Stimulated activated effector memory CD8-positive, alpha-beta T cell treated with anti-CD3 and anti-CD28 coated beads, Interleukin-12 subunit alpha, Interleukin-12 subunit beta, amount 100 ng/mL, for 72 hours (primary cell): ENCODE measurements around the gene CCDC85C.

Source experiments
- ATAC-seq: fragments of 150-1000 bp; cut with Tn5 transposase; 2 replicates; pipeline ENCODE4 v1.10.0; 2021
- DNase-seq, 2 donors: peaks; one replicate each; pipeline ENCODE4 v3.0.0; 2021 to 2022; ENCODE audit warnings: low spot score in 2 of 2
- H3K27ac Mint-ChIP-seq: one replicate; pipeline ENCODE4 v1.8.0; 2022; ENCODE audit warnings: mild to moderate bottlenecking, mixed read lengths
- H3K36me3 Mint-ChIP-seq: one replicate; pipeline ENCODE4 v1.8.0; 2022; ENCODE audit warnings: mild to moderate bottlenecking, mixed read lengths
- H3K4me1 Mint-ChIP-seq: one replicate; pipeline ENCODE4 v1.8.0; 2022; ENCODE audit warnings: mixed read lengths
- H3K4me3 Mint-ChIP-seq: one replicate; pipeline ENCODE4 v1.8.0; 2022; ENCODE audit warnings: mild to moderate bottlenecking, mixed read lengths
- H3K9me3 Mint-ChIP-seq: one replicate; pipeline ENCODE4 v1.8.0; 2022; ENCODE audit warnings: mixed read lengths

Gene CCDC85C

DNA sequence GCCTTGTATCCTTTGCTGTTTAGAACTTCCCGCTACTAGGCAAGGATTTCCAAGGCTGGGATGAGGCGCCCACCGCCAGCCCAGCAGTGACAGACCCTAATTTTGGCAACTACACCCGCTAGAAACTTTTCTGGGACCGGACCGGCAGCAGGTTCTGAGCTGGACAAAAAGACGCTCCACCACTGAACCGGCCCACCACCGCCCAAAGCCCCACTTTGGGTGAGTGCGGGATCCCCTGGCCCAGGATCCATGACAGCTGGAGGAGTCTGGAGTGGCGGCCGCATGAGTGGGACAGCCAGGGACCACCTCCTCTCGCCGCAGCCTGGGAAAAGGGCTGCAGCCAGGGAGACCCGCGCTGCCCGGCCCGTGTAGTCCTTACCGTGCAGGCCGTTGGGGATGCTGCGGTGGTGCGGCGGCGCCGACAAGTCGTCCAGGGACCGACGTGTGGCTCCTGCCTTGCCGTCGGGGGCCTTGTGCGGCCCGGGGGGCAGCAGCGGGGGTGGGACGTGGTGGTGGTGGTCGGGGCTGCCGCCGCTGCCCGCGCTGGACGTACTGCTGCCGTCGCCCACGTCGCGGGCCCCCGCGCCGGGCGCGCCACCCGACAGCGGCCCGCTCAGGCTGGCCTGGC, 1.1 kb downstream of the CCDC85C start:
- no peaks in the 10 kb centered on the region for H3K9me3 Mint-ChIP-seq
- H3K27ac Mint-ChIP-seq, result no peak overlapping the region
- peak overlapping the region; percentile 56 for H3K4me3 Mint-ChIP-seq
- H3K4me1 Mint-ChIP-seq, result peaks cover 29% of the 10 kb centered on the region
- H3K36me3 Mint-ChIP-seq, result no peaks in the 10 kb centered on the region
- no peak for DNase-seq
- ATAC-seq, result no peak

DNA sequence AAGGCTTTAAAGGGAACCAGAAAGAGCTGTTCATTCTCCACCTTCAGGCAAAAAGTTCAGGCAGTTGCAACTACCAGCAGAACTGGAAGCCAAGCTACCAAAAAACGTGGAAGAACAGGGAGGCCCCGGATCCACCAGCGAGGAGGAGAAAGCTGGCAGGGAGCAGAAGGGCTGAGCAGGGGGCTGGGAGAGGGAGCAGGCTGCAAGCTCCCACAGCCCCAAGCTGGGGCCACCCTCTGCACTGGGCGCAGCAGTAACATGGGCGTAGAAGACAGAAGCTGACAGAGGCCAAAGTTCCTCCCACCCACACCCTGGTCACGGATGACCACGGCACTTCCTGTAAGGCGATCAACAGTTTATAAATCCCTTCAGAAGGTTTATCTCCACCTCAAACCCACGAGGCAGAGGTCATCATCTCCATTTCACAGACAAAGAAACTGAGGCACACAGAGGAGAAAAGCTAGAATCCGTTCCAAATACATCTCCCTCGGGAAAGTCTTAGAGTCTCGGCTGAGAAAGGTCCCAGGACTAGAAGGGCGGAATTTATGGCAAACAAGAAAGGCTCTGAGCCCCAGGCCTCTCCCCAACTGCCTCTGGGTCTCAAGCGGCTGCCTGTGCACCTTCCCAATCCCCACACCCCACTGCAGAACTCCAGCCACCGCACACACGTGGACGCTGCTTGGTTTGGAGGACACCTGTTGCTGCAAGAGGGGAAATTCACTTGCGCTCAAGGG, 1.8 kb downstream of the CCDC85C start:
- DNase-seq, result no peak
- Mint-ChIP-seq H3K27ac (no peak overlapping the region), H3K4me3 (peak overlapping the region; percentile 56), H3K4me1 (peaks cover 35% of the 10 kb centered on the region), H3K36me3 (no peaks in the 10 kb centered on the region), H3K9me3 (no peaks in the 10 kb centered on the region)
- ATAC-seq, result no peak

GRCh38 chr14:99601361-99601831, 2.6 kb downstream of the CCDC85C start:
- ATAC-seq, result no peak
- H3K9me3 Mint-ChIP-seq, result no peaks in the 10 kb centered on the region
- DNase-seq, result no peak
- peaks cover 38% of the 10 kb centered on the region for H3K4me1 Mint-ChIP-seq
- H3K4me3 Mint-ChIP-seq, result peak overlapping the region; percentile 56
- H3K27ac Mint-ChIP-seq, result no peak overlapping the region
- H3K36me3 Mint-ChIP-seq, result no peaks in the 10 kb centered on the region

DNA sequence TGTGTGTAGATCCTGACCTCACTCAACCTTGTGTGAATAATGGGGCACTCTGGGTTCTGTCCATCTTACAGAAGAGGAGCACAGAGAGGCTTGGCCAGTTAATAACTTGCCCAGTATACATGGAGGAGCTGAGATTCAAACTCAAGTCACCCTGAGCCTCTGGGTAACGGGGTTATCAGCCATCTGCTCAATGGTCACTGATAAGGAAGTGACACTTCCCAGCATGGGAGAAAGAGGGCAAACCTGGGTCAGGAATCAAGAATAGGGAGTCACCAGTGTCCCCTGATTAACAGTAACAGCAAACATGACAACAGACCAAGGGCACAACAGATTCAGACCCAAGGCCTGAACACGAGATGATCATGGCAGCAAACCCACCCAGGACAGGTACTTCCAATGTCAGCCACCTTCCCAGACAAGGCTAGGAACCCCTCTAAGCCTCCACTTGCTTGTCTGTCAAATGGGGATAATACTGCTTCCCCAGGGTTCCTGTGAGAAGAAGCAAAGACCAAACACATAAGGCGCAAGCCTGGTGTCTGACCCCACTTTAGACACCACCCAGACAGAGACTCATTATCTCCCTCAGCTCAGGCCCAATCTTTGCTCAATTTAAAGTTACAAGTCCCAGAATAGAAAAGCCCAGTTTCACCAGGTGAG, 3.6 kb downstream of the CCDC85C start:
- Mint-ChIP-seq H3K27ac (no peak overlapping the region), H3K4me3 (no peak overlapping the region), H3K4me1 (peaks cover 40% of the 10 kb centered on the region), H3K36me3 (peaks cover under 1% of the 10 kb centered on the region), H3K9me3 (no peaks in the 10 kb centered on the region)
- DNase-seq (no peak), ATAC-seq (no peak)

GRCh38 chr14:99599393-99599792, 4.6 kb downstream of the CCDC85C start:
- Mint-ChIP-seq H3K9me3 (no peaks in the 10 kb centered on the region), H3K4me1 (peaks cover 46% of the 10 kb centered on the region), H3K36me3 (peaks cover 7% of the 10 kb centered on the region), H3K27ac (no peak overlapping the region), H3K4me3 (no peak overlapping the region)
- ATAC-seq, result no peak
- DNase-seq, result no peak

DNA sequence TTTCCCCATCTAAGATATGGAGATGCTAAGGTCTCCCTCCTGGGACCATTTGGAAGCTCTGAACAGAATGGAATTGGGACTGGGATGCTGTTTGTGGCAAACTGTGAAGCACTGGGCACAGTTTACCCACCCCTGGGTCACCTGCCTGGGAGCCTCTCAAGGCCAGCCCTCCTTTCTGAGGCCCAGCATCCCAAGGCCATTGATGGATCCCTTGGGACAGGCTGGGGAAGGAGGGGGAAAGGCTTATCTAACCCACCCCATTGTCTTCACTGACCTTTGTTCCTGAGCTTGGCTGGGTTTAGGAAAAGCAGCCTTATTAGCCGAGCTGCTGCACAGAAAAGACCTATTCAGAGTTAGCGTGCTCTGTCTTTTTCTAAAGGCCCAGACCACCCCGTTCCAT, 5.2 kb downstream of the CCDC85C start:
- Mint-ChIP-seq H3K27ac (no peak overlapping the region), H3K4me1 (peaks cover 50% of the 10 kb centered on the region), H3K36me3 (peaks cover 7% of the 10 kb centered on the region), H3K4me3 (no peak overlapping the region), H3K9me3 (no peaks in the 10 kb centered on the region)
- DNase-seq, result no peak
- ATAC-seq, result no peak

- Mint-ChIP-seq H3K36me3 (peaks cover 7% of the 10 kb centered on the region), H3K27ac (peak overlapping the region; percentile 81), H3K4me1 (peaks cover 50% of the 10 kb centered on the region), H3K9me3 (no peaks in the 10 kb centered on the region), H3K4me3 (no peak overlapping the region)
- ATAC-seq (no peak), DNase-seq (no peak)
These were observed 6.0 kb downstream of the CCDC85C start for GRCh38 chr14:99597911-99598600.

GRCh38 chr14:99596772-99597171, 7.2 kb downstream of the CCDC85C start:
- DNase-seq (no peak), ATAC-seq (no peak)
- Mint-ChIP-seq H3K36me3 (peaks cover 7% of the 10 kb centered on the region), H3K4me3 (no peak overlapping the region), H3K9me3 (no peaks in the 10 kb centered on the region), H3K4me1 (peaks cover 50% of the 10 kb centered on the region), H3K27ac (peak overlapping the region; percentile 81)

DNA sequence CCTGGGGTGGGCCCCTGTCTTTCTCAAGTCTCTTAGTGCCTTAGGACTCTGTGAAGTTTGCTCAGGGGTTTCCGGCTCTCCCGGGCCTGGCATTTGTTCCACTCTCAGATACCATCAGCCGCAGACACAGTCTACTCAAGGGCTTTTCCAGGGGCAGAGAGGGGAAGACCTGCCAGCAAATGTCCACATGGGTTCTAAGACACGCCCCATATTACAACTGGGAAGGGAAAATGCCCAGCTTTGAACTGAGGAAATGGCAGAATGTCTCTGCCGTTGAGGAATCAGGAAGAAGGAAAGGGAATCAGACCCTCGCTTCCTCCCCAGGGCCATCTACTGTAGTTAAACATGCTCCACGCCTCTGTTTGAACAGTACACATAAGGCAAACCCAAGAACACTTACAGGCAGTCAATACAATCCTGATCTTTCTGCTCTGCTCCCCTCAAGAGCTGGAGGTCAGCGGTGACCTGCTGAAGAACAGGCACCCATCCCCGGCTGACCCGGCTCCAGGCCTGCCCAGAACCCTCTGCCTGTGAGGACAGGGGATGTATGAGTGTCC, 7.9 kb downstream of the CCDC85C start:
- peaks cover 49% of the 10 kb centered on the region for H3K4me1 Mint-ChIP-seq
- peak overlapping the region; percentile 92 for H3K27ac Mint-ChIP-seq
- H3K9me3 Mint-ChIP-seq, result no peaks in the 10 kb centered on the region
- DNase-seq, result no peak
- peaks cover 7% of the 10 kb centered on the region for H3K36me3 Mint-ChIP-seq
- no peak for ATAC-seq
- no peak overlapping the region for H3K4me3 Mint-ChIP-seq

DNA sequence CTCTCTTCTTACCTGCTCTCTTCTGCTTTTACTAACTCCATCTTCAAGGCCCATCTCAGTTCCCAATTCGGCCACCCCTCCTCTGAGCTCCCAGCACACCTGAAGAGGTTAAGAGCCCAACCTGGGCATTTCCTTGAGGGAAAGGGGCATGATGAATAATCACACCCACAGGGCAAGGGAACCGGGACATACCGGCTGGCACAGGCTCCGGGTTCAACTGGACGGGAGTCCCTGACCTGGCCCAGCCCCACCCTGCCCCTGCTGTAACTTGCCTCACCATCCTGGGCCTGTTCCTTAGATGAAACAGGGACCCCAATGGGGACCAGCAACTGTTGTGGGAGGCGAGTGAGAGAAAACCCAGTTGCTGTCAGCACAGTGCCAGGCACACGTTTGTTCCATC, 8.5 kb downstream of the CCDC85C start:
- Mint-ChIP-seq H3K9me3 (no peaks in the 10 kb centered on the region), H3K36me3 (peaks cover 7% of the 10 kb centered on the region), H3K27ac (peak overlapping the region; percentile 92), H3K4me1 (peaks cover 44% of the 10 kb centered on the region), H3K4me3 (peak overlapping the region; percentile 60)
- DNase-seq (no peak), ATAC-seq (no peak)

DNA sequence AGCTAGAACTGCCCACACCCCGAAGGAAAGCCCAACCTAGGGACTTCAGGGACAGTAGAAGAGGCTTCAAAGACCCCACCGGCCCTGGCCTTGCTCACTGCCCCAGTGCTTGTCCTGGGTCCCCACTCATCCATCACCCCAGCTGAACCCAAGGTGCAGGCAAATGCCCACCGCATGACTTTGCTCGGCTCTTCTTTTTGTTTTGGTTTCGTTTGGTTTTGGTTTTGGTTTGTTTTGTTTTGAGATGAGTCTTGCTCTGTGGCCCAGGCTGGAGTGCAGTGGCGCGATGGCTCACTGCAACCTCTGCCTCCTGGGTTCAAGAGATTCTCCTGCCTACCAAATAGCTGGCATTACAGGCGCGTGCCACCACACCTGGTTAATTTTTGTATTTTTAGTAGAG, 9.0 kb downstream of the CCDC85C start:
- Mint-ChIP-seq H3K9me3 (no peaks in the 10 kb centered on the region), H3K36me3 (peaks cover 7% of the 10 kb centered on the region), H3K4me1 (peaks cover 39% of the 10 kb centered on the region), H3K4me3 (peak overlapping the region; percentile 60), H3K27ac (peak overlapping the region; percentile 92)
- ATAC-seq, result peak; percentile 90
- peak in 1 of 2 donors; percentile 67 for DNase-seq

GRCh38 chr14:99593971-99594841, 9.8 kb downstream of the CCDC85C start:
- ATAC-seq, result no peak
- Mint-ChIP-seq H3K4me1 (peaks cover 47% of the 10 kb centered on the region), H3K36me3 (peaks cover 7% of the 10 kb centered on the region), H3K9me3 (no peaks in the 10 kb centered on the region), H3K27ac (peak overlapping the region; percentile 92), H3K4me3 (peak overlapping the region; percentile 60)
- no peak for DNase-seq

- no peak overlapping the region for H3K4me3 Mint-ChIP-seq
- no peak for DNase-seq
- H3K4me1 Mint-ChIP-seq, result peaks cover 55% of the 10 kb centered on the region
- H3K27ac Mint-ChIP-seq, result no peak overlapping the region
- ATAC-seq, result no peak
- H3K9me3 Mint-ChIP-seq, result no peaks in the 10 kb centered on the region
- peaks cover 13% of the 10 kb centered on the region for H3K36me3 Mint-ChIP-seq
These were observed 10.9 kb downstream of the CCDC85C start for GRCh38 chr14:99592933-99593753.

GRCh38 chr14:99592394-99592793, 11.6 kb downstream of the CCDC85C start:
- Mint-ChIP-seq H3K4me1 (peaks cover 57% of the 10 kb centered on the region), H3K9me3 (no peaks in the 10 kb centered on the region), H3K4me3 (no peak overlapping the region), H3K27ac (peak overlapping the region; percentile 85), H3K36me3 (peaks cover 13% of the 10 kb centered on the region)
- no peak for DNase-seq
- ATAC-seq, result no peak
